MM.1S (cell line): ENCODE results near the gene CHEK1.

Experiments
- DNase-seq: peaks from one replicate; pipeline ENCODE4 v3.0.0-alpha.2; 2015
- H2AFZ ChIP-seq: fragments of 300-600 bp; sonication (generic); 2 replicates; pipeline ENCODE4 v1.6.0; 2016; ENCODE audit warnings: antibody characterized with exemption, low read length
- H3F3A ChIP-seq: fragments of 300-600 bp; sonication (generic); 2 replicates; pipeline ENCODE4 v1.6.1; 2016; ENCODE audit warnings: mild to moderate bottlenecking, antibody characterized with exemption, low read length, moderate library complexity, mixed read lengths; ENCODE audit not compliant: insufficient read depth
- H3K27ac ChIP-seq: fragments of 300-600 bp; sonication (generic); 2 replicates; pipeline ENCODE4 v1.5.1; 2016; ENCODE audit warnings: mild to moderate bottlenecking, low read length
- H3K27me3 ChIP-seq: fragments of 300-600 bp; sonication (generic); replicated peaks from 2 replicates; pipeline ENCODE4 v1.6.0; 2016; ENCODE audit warnings: low read length; ENCODE audit not compliant: insufficient read depth
- H3K36me3 ChIP-seq: fragments of 300-600 bp; sonication (generic); replicated peaks from 2 replicates; pipeline ENCODE4 v1.6.1; 2016; ENCODE audit warnings: mild to moderate bottlenecking, low read length, mixed read lengths; ENCODE audit not compliant: insufficient read depth
- H3K4me1 ChIP-seq: fragments of 300-600 bp; sonication (generic); 2 replicates; pipeline ENCODE4 v1.6.1; 2016; ENCODE audit warnings: low read length, mixed read lengths
- H3K4me2 ChIP-seq: fragments of 300-600 bp; sonication (generic); 2 replicates; pipeline ENCODE4 v1.6.0; 2016; ENCODE audit warnings: low read depth, low read length
- H3K4me3 ChIP-seq: fragments of 300-600 bp; sonication (generic); 2 replicates; pipeline ENCODE4 v1.5.1; 2016; ENCODE audit warnings: low read length, mixed read lengths
- H3K79me2 ChIP-seq: fragments of 300-600 bp; sonication (generic); 2 replicates; pipeline ENCODE4 v1.6.1; 2016; ENCODE audit warnings: mixed run types, low read length, mixed read lengths
- H3K9ac ChIP-seq: fragments of 300-600 bp; sonication (generic); 2 replicates; pipeline ENCODE4 v1.6.1; 2016; ENCODE audit warnings: low read length, mixed read lengths
- H3K9me2 ChIP-seq: fragments of 300-600 bp; sonication (generic); replicated peaks from 2 replicates; pipeline ENCODE4 v1.6.1; 2016; ENCODE audit warnings: mild to moderate bottlenecking, low read length, mixed read lengths; ENCODE audit not compliant: insufficient read depth
- H3K9me3 ChIP-seq: fragments of 300-600 bp; sonication (generic); replicated peaks from 2 replicates; pipeline ENCODE4 v1.6.1; 2016; ENCODE audit warnings: mild to moderate bottlenecking, low read length, mixed read lengths; ENCODE audit not compliant: insufficient read depth
- H4K20me1 ChIP-seq: fragments of 300-600 bp; sonication (generic); 2 replicates; pipeline ENCODE4 v1.6.1; 2016; ENCODE audit warnings: mild to moderate bottlenecking, low read length, moderate library complexity, mixed read lengths; ENCODE audit not compliant: insufficient read depth
- EZH2 ChIP-seq: fragments of 300-600 bp; sonication (generic); optimal IDR thresholded peaks from 2 replicates; pipeline ENCODE3; 2017; ENCODE audit warnings: low read depth, mild to moderate bottlenecking, antibody characterized with exemption, low read length, mixed read lengths
- EZH2phosphoT487 ChIP-seq: fragments of 300-600 bp; sonication (generic); IDR thresholded peaks from 2 replicates; pipeline ENCODE4 v1.6.1; 2018; ENCODE audit warnings: antibody characterized with exemption, low read length
- TF ChIP-seq, protein P1 (sequence below): fragments of 300-600 bp; sonication (generic); IDR thresholded peaks from 2 replicates; pipeline ENCODE4 v1.5.1; 2016; ENCODE audit warnings: antibody characterized with exemption, low read length, mixed read lengths

CHEK1 gene

DNA sequence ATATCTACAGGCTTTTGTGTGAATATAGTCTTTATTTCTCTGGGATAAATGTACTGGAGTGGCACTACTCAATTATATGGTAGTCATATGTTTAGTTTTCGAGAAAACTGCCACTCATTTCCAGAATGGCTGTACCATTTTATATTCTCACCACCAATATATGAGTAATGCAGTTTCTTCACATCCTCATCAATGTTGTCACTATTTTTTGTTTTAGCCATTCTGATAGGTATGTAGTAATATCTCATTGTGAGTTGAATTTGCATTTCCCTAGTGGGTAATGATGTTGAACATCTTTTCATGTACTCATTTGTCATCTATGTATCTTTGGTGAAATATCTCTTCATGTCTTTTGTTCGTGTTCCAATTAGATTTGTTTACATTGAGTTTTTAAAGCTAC lies 37.7 kb downstream of the CHEK1 start:
- no peaks in the 10 kb centered on the region; the same call in 1 of the 2 replicates for H3K36me3 ChIP-seq
- H4K20me1 ChIP-seq = 0 out of 2 replicates have a peak, but pooled peaks cover 3% of the 10 kb centered on the region
- H3K4me2 ChIP-seq = no peak overlapping the region
- no peak for DNase-seq
- H3K4me1 ChIP-seq = no peaks in the 10 kb centered on the region
- no peaks in the 10 kb centered on the region for H3K27me3 ChIP-seq
- no peaks in the 10 kb centered on the region for H3K9me2 ChIP-seq
- H2AFZ ChIP-seq = no peak overlapping the region
- H3K9ac ChIP-seq = no peak overlapping the region
- TF ChIP-seq, protein P1, sequence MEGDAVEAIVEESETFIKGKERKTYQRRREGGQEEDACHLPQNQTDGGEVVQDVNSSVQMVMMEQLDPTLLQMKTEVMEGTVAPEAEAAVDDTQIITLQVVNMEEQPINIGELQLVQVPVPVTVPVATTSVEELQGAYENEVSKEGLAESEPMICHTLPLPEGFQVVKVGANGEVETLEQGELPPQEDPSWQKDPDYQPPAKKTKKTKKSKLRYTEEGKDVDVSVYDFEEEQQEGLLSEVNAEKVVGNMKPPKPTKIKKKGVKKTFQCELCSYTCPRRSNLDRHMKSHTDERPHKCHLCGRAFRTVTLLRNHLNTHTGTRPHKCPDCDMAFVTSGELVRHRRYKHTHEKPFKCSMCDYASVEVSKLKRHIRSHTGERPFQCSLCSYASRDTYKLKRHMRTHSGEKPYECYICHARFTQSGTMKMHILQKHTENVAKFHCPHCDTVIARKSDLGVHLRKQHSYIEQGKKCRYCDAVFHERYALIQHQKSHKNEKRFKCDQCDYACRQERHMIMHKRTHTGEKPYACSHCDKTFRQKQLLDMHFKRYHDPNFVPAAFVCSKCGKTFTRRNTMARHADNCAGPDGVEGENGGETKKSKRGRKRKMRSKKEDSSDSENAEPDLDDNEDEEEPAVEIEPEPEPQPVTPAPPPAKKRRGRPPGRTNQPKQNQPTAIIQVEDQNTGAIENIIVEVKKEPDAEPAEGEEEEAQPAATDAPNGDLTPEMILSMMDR = no peak
- TF ChIP-seq EZH2 (no peak), EZH2phosphoT487 (no peak)
- H3K9me3 ChIP-seq = no peaks in the 10 kb centered on the region
- H3K79me2 ChIP-seq = peaks cover 21% of the 10 kb centered on the region
- no peaks in the 10 kb centered on the region for H3F3A ChIP-seq
- no peak overlapping the region for H3K27ac ChIP-seq
- H3K4me3 ChIP-seq = no peak overlapping the region

DNA sequence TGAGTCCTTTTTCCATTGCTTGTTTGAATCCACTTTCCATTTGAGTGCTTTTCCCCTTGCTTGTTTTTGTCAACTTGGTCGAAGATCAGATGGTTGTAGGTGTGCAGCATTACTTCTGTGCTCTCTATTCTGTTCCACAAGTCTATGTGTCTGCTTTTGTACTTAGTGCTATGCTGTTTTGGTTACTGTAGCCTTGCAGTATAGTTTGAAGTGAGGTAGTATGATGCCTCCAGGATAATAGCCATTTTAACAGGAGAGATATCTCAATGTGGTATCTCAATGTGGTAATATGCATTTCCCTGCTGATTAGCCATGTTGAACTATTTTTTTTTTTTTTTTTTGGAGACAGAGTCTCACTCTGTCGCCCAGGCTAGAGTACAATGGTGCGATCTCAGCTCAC lies 38.9 kb downstream of the CHEK1 start:
- TF ChIP-seq EZH2 = no peak
- TF ChIP-seq, protein P1 = no peak
- TF ChIP-seq EZH2phosphoT487 = no peak
- Histone ChIP-seq H3K4me3 (no peak overlapping the region), H3K4me1 (no peaks in the 10 kb centered on the region), H3F3A (no peaks in the 10 kb centered on the region), H3K27me3 (no peaks in the 10 kb centered on the region), H3K79me2 (peaks cover 21% of the 10 kb centered on the region), H3K4me2 (no peak overlapping the region), H3K27ac (no peak overlapping the region), H3K9me2 (no peaks in the 10 kb centered on the region), H3K36me3 (no peaks in the 10 kb centered on the region; the same call in 1 of the 2 replicates), H3K9ac (no peak overlapping the region), H2AFZ (no peak overlapping the region), H3K9me3 (no peaks in the 10 kb centered on the region), H4K20me1 (0 out of 2 replicates have a peak, but pooled peaks cover 3% of the 10 kb centered on the region)
- no peak for DNase-seq

DNA sequence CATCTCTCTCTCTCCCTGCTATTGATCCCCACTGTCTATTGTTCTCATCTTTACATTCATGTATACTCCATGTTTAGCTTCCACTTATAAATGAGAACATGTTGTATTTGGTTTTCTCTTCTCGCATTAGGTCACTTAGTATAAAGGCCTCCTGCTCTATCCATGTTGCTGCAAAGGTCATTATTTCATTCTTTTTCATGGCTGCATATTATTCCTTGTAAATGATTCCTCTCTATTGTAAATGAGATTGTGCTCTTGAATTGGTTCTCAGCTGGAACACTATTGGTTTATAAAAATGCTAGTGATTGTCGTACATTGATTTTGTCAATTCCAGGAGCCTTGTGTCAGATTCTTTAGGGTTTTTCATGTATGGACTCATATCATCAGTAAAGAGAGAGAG lies 42.2 kb downstream of the CHEK1 start:
- H4K20me1 ChIP-seq = no peaks in the 10 kb centered on the region
- peaks cover 21% of the 10 kb centered on the region for H3K79me2 ChIP-seq
- H3K9me2 ChIP-seq = no peaks in the 10 kb centered on the region
- H3K4me2 ChIP-seq = no peak overlapping the region
- H3K4me1 ChIP-seq = no peaks in the 10 kb centered on the region
- H3K9me3 ChIP-seq = no peaks in the 10 kb centered on the region
- H3K27me3 ChIP-seq = no peaks in the 10 kb centered on the region
- DNase-seq = no peak
- H3K9ac ChIP-seq = no peak overlapping the region
- H3K36me3 ChIP-seq = no peaks in the 10 kb centered on the region; the same call in 1 of the 2 replicates
- H3K4me3 ChIP-seq = no peak overlapping the region
- no peak overlapping the region for H3K27ac ChIP-seq
- H3F3A ChIP-seq = no peaks in the 10 kb centered on the region
- TF ChIP-seq, protein P1 = no peak
- TF ChIP-seq EZH2 = no peak
- TF ChIP-seq EZH2phosphoT487 = no peak
- H2AFZ ChIP-seq = no peak overlapping the region
